Activated naive CD8-positive, alpha-beta T cell treated with anti-CD3 and anti-CD28 coated beads, Interleukin-2, amount 50 U/mL, for 24 hours (primary cell): ENCODE measurements around the gene BNIP3.

Experiments used
- ATAC-seq: fragments of 150-1000 bp; cut with Tn5 transposase; one replicate; pipeline ENCODE4 v1.10.0; 2021
- DNase-seq: peaks from one replicate; pipeline ENCODE4 v3.0.0; 2021
- H3K27ac Mint-ChIP-seq: one replicate; pipeline ENCODE4 v1.8.0; 2021; ENCODE audit warnings: mild to moderate bottlenecking, mixed read lengths
- H3K27me3 Mint-ChIP-seq: one replicate; pipeline ENCODE4 v1.8.0; 2021; ENCODE audit warnings: mixed read lengths
- H3K36me3 Mint-ChIP-seq: one replicate; pipeline ENCODE4 v1.8.0; 2021; ENCODE audit warnings: low read depth, mixed read lengths
- H3K4me1 Mint-ChIP-seq: one replicate; pipeline ENCODE4 v1.8.0; 2021; ENCODE audit warnings: mixed read lengths
- H3K4me3 Mint-ChIP-seq: one replicate; pipeline ENCODE4 v1.8.0; 2021; ENCODE audit warnings: mild to moderate bottlenecking, moderate library complexity, mixed read lengths
- H3K9me3 Mint-ChIP-seq: one replicate; pipeline ENCODE4 v1.8.0; 2021; ENCODE audit warnings: mixed read lengths

BNIP3 gene

DNA sequence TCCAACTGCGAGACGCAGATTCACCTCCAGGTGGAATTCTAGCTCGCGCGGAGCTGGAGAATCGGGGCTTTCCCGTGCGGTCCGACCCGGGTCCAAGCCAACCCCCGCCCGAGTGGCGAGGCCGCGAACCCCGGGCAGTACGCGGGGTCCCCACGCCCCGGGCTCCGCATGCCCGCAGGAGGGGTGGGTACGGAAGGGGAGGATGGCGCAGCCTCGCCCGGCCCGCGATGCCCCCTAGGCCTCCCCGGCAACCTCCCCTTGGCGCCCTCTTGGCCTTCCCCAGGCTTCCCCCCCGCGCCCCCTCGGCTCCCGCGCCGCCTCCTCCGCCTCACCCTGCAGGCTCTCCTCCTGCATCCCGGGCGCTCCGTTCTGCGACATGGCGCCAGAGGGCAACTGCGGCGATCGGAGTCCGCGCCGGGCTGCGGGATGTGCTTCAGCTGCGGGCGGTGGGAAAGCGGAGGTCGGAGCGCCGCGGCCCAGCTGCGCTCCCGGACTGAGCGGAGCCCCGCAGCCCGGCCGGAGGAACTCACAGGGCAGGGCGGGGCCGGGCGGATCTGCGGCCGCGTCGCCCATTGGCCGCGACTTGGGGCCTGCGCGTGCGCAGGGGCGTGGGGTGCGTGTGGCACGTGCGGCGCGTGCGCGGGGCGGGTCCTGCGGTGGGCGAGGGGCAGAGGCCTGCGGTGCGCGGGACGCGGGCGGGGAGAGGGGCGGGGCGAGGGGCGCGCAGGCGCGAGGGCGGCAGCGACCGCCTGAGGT lies at the start of gene BNIP3:
Gene BNIP3, minus strand, starts transcription at position 495 of the 756 bp plus-strand sequence. Its CDS starts 117 bp downstream, at position 378.
- Mint-ChIP-seq H3K27me3 (peaks cover 3% of the 10 kb centered on the region), H3K4me1 (peaks cover 45% of the 10 kb centered on the region), H3K36me3 (peaks cover 17% of the 10 kb centered on the region), H3K9me3 (no peaks in the 10 kb centered on the region), H3K4me3 (peak within 1 kb of the TSS; percentile 90), H3K27ac (peak within 1 kb of the TSS; percentile 73)
- ATAC-seq = peak; percentile 90
- peak; percentile 97 for DNase-seq

DNA sequence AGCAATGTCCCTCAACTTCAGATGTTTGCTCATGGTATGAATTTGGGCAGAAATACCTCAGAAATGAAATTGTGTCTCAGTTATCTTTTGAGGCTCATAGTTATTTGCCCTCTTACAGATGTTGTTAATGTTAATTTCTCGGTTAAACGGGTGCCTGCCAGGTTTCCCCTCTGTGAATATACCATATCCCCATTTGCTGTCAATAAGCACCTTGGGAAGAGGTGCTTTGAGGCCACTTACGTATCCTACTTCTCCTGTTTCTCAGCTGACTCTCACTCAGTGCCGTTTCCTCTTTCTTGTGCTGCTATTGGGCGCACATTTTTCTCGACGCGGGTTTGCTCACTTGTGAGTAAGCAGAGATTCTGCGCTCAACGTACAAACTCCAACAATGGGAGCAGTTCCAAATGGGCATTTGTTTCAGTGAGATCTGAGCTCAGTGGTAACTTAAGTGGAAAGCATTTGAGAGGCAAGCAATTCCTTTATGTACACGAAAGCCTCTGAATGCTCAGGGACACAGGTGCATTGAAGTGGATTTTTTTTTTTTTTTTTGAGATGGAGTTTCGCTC lies 49.3 kb upstream of the BNIP3 start:
- Mint-ChIP-seq H3K27ac (no peak overlapping the region), H3K4me3 (no peak overlapping the region), H3K9me3 (no peaks in the 10 kb centered on the region), H3K27me3 (peaks cover 56% of the 10 kb centered on the region), H3K36me3 (no peaks in the 10 kb centered on the region), H3K4me1 (no peaks in the 10 kb centered on the region)
- no peak for ATAC-seq
- DNase-seq = no peak

- ATAC-seq = no peak
- Mint-ChIP-seq H3K4me1 (no peaks in the 10 kb centered on the region), H3K27me3 (peaks cover 47% of the 10 kb centered on the region), H3K9me3 (no peaks in the 10 kb centered on the region), H3K27ac (no peak overlapping the region), H3K36me3 (no peaks in the 10 kb centered on the region), H3K4me3 (no peak overlapping the region)
- no peak for DNase-seq
Measured at GRCh38 chr10:132028706-132029105, 47.0 kb upstream of the BNIP3 start.

GRCh38 chr10:132027423-132027983 lies 45.8 kb upstream of the BNIP3 start:
- peaks cover 5% of the 10 kb centered on the region for H3K4me1 Mint-ChIP-seq
- H3K4me3 Mint-ChIP-seq = no peak overlapping the region
- H3K9me3 Mint-ChIP-seq = no peaks in the 10 kb centered on the region
- ATAC-seq = no peak
- no peak overlapping the region for H3K27ac Mint-ChIP-seq
- H3K27me3 Mint-ChIP-seq = peaks cover 49% of the 10 kb centered on the region
- no peak for DNase-seq
- H3K36me3 Mint-ChIP-seq = no peaks in the 10 kb centered on the region

GRCh38 chr10:132023092-132023811 lies 41.5 kb upstream of the BNIP3 start:
- peak overlapping the region; percentile 14 for H3K27ac Mint-ChIP-seq

GRCh38 chr10:132022241-132022640 lies 40.5 kb upstream of the BNIP3 start:
- Mint-ChIP-seq H3K27me3 (peaks cover 27% of the 10 kb centered on the region), H3K4me3 (no peak overlapping the region), H3K27ac (no peak overlapping the region), H3K4me1 (peaks cover 5% of the 10 kb centered on the region), H3K9me3 (no peaks in the 10 kb centered on the region), H3K36me3 (no peaks in the 10 kb centered on the region)
- DNase-seq (no peak), ATAC-seq (no peak)

More at GRCh38 chr10:132023092-132023811, 41.5 kb upstream of the BNIP3 start:
- ATAC-seq (peak; percentile 62), DNase-seq (peak; percentile 87)
- peaks cover 36% of the 10 kb centered on the region for H3K27me3 Mint-ChIP-seq
- no peak overlapping the region for H3K4me3 Mint-ChIP-seq
- H3K9me3 Mint-ChIP-seq = no peaks in the 10 kb centered on the region
- peaks cover 5% of the 10 kb centered on the region for H3K4me1 Mint-ChIP-seq
- H3K36me3 Mint-ChIP-seq = no peaks in the 10 kb centered on the region

DNA sequence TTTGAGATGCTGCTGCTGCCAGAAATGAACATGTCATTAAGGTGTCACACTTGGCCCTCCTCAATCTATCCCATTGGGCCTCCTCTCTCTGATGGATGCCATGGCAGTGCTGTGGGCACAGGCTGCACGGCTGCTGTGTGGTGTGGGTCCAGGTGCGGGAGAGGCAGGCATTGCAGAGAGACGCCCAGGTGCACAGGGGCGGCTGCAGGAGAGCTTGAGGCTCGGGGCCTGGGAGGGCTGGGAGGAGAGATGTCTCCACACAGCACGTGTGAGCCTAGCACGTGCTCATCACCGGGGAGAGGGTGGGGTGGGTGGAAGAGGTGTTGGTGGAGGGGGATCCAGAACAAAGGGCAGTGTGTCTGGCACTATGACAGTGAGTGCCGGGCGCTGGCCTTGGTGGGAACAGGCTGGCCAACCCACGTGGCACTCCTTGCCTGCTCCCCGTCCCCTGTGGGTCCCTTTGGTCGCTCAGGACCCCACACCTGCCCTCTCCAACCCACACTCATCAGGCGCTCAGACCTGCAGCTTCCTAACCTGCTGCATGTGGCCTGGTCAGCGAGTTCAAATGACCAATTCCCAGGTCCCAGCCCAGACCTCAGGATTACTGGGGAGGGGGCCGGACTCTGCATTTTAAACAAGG lies 39.9 kb upstream of the BNIP3 start:
- Mint-ChIP-seq H3K4me1 (peaks cover 5% of the 10 kb centered on the region), H3K4me3 (no peak overlapping the region), H3K36me3 (no peaks in the 10 kb centered on the region), H3K27ac (no peak overlapping the region), H3K27me3 (peaks cover 24% of the 10 kb centered on the region), H3K9me3 (no peaks in the 10 kb centered on the region)
- DNase-seq (no peak), ATAC-seq (no peak)

DNA sequence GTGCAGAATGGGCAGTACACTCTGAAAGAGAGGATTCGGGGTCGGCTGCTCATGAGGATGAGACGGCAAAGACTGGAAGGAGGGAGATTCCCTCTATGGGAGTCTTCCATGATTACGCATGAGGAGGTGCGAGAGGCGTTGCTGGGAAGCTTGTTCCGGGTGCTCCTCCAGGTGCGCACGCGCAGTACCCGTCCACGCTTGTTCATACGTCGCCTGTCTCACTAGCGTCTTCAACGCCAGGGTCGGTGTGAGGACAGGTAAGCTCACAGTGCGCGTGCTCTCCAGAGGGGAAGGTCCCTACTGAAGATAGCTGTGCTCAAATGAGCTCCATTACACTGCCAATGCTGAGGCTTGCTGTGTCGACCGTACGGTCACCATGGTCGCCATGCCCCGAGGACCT lies 39.3 kb upstream of the BNIP3 start:
- H3K27me3 Mint-ChIP-seq = peaks cover 21% of the 10 kb centered on the region
- H3K36me3 Mint-ChIP-seq = no peaks in the 10 kb centered on the region
- DNase-seq (no peak), ATAC-seq (no peak)
- no peak overlapping the region for H3K4me3 Mint-ChIP-seq
- H3K9me3 Mint-ChIP-seq = no peaks in the 10 kb centered on the region
- no peak overlapping the region for H3K27ac Mint-ChIP-seq
- peaks cover 5% of the 10 kb centered on the region for H3K4me1 Mint-ChIP-seq

DNA sequence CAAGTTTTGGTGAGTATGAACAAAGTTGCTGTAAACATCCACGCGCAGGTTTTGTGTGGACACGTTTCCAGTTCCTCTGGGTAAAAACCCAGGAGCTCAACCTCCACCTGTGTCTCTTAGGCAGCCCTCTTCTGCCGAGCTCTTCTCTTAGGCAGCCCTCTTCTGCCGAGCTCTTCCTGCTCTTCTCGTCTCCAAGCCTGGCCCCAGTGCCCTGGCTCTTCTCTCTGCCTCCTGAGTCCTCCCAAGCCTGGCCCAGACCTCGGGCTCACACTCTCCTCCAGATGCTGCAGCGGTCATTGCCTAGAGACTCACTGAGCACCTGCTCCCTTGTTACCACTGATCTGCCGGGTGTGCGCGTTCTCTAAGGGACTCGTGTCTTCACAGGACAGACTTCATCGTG lies 38.7 kb upstream of the BNIP3 start:
- DNase-seq (no peak), ATAC-seq (no peak)
- Mint-ChIP-seq H3K36me3 (no peaks in the 10 kb centered on the region), H3K27ac (no peak overlapping the region), H3K4me1 (peaks cover 5% of the 10 kb centered on the region), H3K4me3 (no peak overlapping the region), H3K9me3 (no peaks in the 10 kb centered on the region), H3K27me3 (peaks cover 21% of the 10 kb centered on the region)

- Mint-ChIP-seq H3K4me1 (peaks cover 5% of the 10 kb centered on the region), H3K27ac (no peak overlapping the region), H3K9me3 (no peaks in the 10 kb centered on the region), H3K4me3 (no peak overlapping the region), H3K36me3 (no peaks in the 10 kb centered on the region), H3K27me3 (peaks cover 13% of the 10 kb centered on the region)
- ATAC-seq (peak; percentile 18), DNase-seq (no peak)
Measured at GRCh38 chr10:132019366-132019765, 37.6 kb upstream of the BNIP3 start.

DNA sequence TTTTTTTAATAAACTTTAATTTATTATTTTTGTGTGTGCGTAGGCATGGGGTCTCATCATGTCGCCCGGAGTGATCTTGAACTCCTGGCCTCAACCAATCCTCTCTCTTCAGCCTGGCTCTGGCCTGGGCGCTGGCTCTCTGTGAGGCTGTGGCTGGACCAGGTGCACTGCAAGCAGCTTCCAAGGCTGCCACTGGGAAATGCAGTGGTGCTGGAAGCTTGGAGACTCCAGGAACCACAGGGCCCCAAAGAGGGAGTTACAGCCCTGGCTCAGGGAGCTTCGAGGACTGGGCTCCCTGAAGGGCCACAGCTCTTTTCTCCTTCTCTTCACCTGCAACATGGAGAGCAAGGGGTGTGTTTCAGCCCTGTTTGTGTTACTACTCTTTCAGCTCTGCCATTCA lies 36.7 kb upstream of the BNIP3 start:
- H3K4me3 Mint-ChIP-seq = no peak overlapping the region
- peaks cover 5% of the 10 kb centered on the region for H3K4me1 Mint-ChIP-seq
- peaks cover 6% of the 10 kb centered on the region for H3K27me3 Mint-ChIP-seq
- no peaks in the 10 kb centered on the region for H3K36me3 Mint-ChIP-seq
- no peak overlapping the region for H3K27ac Mint-ChIP-seq
- DNase-seq = no peak
- ATAC-seq = no peak
- H3K9me3 Mint-ChIP-seq = no peaks in the 10 kb centered on the region

GRCh38 chr10:132016514-132016913 lies 34.8 kb upstream of the BNIP3 start:
- no peak overlapping the region for H3K27ac Mint-ChIP-seq
- H3K36me3 Mint-ChIP-seq = no peaks in the 10 kb centered on the region

DNA sequence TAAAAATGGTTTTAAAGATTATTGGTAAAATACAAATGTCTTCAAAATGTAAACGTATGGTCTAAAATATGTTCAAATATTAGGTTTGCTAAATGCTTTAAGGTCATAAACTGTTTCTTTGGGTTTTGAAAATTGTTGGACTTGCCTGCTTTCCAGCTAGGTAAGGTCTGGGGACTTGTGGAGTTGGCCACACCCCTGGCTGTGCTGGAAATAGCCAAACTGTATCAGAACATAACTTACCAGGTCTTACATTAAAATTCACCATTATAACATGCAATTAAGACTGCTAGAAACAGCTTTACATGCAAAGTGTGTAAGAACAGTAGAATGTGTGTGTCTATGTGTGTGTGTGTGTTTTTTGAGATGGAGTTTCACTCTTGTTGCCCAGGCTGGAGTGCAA lies 29.7 kb upstream of the BNIP3 start:
- H3K27ac Mint-ChIP-seq = no peak overlapping the region
- H3K9me3 Mint-ChIP-seq = no peaks in the 10 kb centered on the region
- DNase-seq (no peak), ATAC-seq (no peak)
- peaks cover 9% of the 10 kb centered on the region for H3K27me3 Mint-ChIP-seq
- no peaks in the 10 kb centered on the region for H3K4me1 Mint-ChIP-seq
- H3K4me3 Mint-ChIP-seq = no peak overlapping the region
- H3K36me3 Mint-ChIP-seq = no peaks in the 10 kb centered on the region

More at GRCh38 chr10:132016514-132016913, 34.8 kb upstream of the BNIP3 start:
- no peaks in the 10 kb centered on the region for H3K9me3 Mint-ChIP-seq
- no peak for ATAC-seq
- H3K27me3 Mint-ChIP-seq = no peaks in the 10 kb centered on the region
- no peak overlapping the region for H3K4me3 Mint-ChIP-seq
- no peak for DNase-seq
- H3K4me1 Mint-ChIP-seq = no peaks in the 10 kb centered on the region

DNA sequence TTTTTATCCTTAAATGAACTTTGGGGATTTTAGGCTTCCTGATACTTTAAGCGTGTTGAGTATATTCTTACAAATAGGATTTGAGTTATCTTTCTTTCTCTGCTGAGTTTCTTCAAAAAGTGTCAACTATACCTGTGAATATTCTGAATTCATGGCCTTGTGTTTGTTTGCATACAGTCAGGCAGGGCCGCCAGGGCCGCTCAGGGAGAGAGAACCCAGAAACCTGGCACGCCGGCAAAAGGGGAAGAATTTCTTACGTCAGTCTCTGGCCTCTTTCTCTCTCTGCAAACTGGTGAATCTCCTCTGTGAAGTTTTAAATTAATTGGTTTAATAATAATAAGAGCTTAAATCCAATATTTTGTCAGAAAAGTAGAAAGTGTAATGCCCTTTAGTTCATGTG lies 29.3 kb upstream of the BNIP3 start:
- Mint-ChIP-seq H3K4me1 (no peaks in the 10 kb centered on the region), H3K27ac (no peak overlapping the region), H3K36me3 (no peaks in the 10 kb centered on the region), H3K4me3 (no peak overlapping the region), H3K9me3 (no peaks in the 10 kb centered on the region), H3K27me3 (peaks cover 9% of the 10 kb centered on the region)
- no peak for DNase-seq
- no peak for ATAC-seq
